Gastrocnemius medialis (tissue), 4 donors: ENCODE data around the gene SV2C.

Source experiments
- POLR2A ChIP-seq, 2 donors: fragments of 450-650 bp; IDR thresholded peaks; one replicate each; pipeline ENCODE4 v1.6.1; 2017; ENCODE audit warnings: antibody characterized with exemption in 2 of 2, mild to moderate bottlenecking in 2 of 2, moderate library complexity in 2 of 2
- TF ChIP-seq, protein P1 (sequence below), 5 experiments: fragments of 450-650 bp in 3 of 5; fragments of 200-600 bp in 2 of 5; sonication (generic) in 2 of 5; IDR thresholded peaks in 4 of 5; conservative IDR thresholded peaks in 1 of 5; 1 replicate in 4 of 5; 2 replicates in 1 of 5; pipeline ENCODE4 v1.5.1; 2016 to 2019; ENCODE audit warnings: antibody characterized with exemption in 5 of 5, mild to moderate bottlenecking in 3 of 5, moderate library complexity in 3 of 5

DNA sequence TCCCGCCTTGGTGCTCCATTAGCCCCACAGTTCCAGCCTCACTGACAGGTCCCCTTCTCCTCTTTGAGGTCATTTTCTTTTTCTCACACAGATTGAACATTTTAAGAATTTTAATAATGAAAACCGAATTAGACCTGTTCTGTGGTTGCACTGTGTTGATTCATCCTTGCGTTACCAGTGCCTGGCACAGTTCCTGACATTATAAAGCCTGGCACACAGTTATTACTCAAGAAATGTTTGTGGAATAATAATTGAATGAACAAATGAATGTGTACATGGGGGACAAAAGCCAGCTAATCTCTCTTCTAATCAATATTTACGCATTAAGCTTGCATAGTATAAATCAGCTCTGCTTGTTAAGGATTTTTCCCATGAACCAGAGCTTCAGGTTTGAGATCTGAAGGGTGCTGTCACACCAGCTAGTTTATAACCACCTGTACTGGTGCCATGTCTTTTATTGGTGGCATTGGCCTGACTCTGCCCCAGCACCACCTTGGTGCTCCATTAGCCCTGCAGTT lies 80.0 kb downstream of the SV2C start:
- TF ChIP-seq, protein P1, sequence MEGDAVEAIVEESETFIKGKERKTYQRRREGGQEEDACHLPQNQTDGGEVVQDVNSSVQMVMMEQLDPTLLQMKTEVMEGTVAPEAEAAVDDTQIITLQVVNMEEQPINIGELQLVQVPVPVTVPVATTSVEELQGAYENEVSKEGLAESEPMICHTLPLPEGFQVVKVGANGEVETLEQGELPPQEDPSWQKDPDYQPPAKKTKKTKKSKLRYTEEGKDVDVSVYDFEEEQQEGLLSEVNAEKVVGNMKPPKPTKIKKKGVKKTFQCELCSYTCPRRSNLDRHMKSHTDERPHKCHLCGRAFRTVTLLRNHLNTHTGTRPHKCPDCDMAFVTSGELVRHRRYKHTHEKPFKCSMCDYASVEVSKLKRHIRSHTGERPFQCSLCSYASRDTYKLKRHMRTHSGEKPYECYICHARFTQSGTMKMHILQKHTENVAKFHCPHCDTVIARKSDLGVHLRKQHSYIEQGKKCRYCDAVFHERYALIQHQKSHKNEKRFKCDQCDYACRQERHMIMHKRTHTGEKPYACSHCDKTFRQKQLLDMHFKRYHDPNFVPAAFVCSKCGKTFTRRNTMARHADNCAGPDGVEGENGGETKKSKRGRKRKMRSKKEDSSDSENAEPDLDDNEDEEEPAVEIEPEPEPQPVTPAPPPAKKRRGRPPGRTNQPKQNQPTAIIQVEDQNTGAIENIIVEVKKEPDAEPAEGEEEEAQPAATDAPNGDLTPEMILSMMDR (IDR thresholded peaks at IDR 0.05 in 4 of 5, conservative IDR thresholded peaks at IDR 0.05 in 1 of 5), result no peak
- TF ChIP-seq POLR2A (IDR thresholded peaks at IDR 0.05), result no peak
